H1 (cell line): ENCODE data around the gene GPR135. TPM values are rescaled to one million over a fixed set of nuclear protein-coding genes. Genes with fewer than 3 reads are reported as not detected.
"Not testable (repeated sequence)": the region's sequence is repeated elsewhere in the genome, so short reads cannot be mapped to it uniquely, and the experiment has no call there.

Experiments
- CTCF ChIA-PET: fragments of 300-600 bp; sonication (Branson Sonifier 250); formaldehyde crosslinking; loops from one replicate; lab custom pipeline; 2021; ENCODE audit not compliant: partially characterized antibody; lab: Charles Lee
- POLR2A ChIA-PET: fragments of 300-600 bp; sonication (Branson Sonifier 250); formaldehyde crosslinking; loops from one replicate; lab custom pipeline; 2021; ENCODE audit warnings: inconsistent platforms; ENCODE audit not compliant: partially characterized antibody; lab: Charles Lee
- DNase-seq, 2 experiments: peaks; one replicate each; pipeline versions ENCODE4 v3.0.0 to v3.0.0-alpha.2; 2010 to 2022; ENCODE audit warnings: low spot score in 2 of 2, low read depth in 1 of 2, mixed read lengths in 1 of 2
- FAIRE-seq: peaks from 2 replicates; lab custom pipeline; 2011; peaks lifted over from hg19 to GRCh38; lab: Jason Lieb, UNC
- H2AFZ ChIP-seq: 2 replicates; pipeline ENCODE4 v1.8.1; 2012; ENCODE audit warnings: low read length, inconsistent platforms
- H2AK5ac ChIP-seq: 2 replicates; pipeline ENCODE4 v1.6.1; 2013; ENCODE audit warnings: low read depth, low read length
- H2BK120ac ChIP-seq: replicated peaks from 2 replicates; pipeline ENCODE3; 2013; ENCODE audit warnings: low read depth, low read length, inconsistent platforms
- H2BK12ac ChIP-seq: 2 replicates; pipeline ENCODE4 v1.6.1; 2013; ENCODE audit warnings: low read depth, low read length
- H2BK15ac ChIP-seq: 2 replicates; pipeline ENCODE4 v1.6.1; 2013; ENCODE audit warnings: low read length
- H2BK20ac ChIP-seq: 2 replicates; pipeline ENCODE4 v1.6.1; 2013; ENCODE audit warnings: low read length
- H2BK5ac ChIP-seq: 2 replicates; pipeline ENCODE4 v1.6.1; 2013; ENCODE audit warnings: low read depth, low read length
- H3K14ac ChIP-seq: 2 replicates; pipeline ENCODE4 v1.6.1; 2013; ENCODE audit warnings: inconsistent platforms; ENCODE audit not compliant: insufficient read length
- H3K18ac ChIP-seq: 2 replicates; pipeline ENCODE4 v1.6.1; 2013; ENCODE audit warnings: low read length; ENCODE audit errors: extremely low read depth
- H3K23ac ChIP-seq: 2 replicates; pipeline ENCODE4 v1.6.1; 2013; ENCODE audit warnings: inconsistent platforms; ENCODE audit not compliant: insufficient read length
- H3K23me2 ChIP-seq: 2 replicates; pipeline ENCODE4 v1.6.1; 2013; ENCODE audit warnings: low read depth, low read length
- H3K27ac ChIP-seq: 2 replicates; pipeline ENCODE4 v1.6.1; 2011; ENCODE audit warnings: low read depth, low read length, inconsistent platforms
- H3K27me3 ChIP-seq, 4 experiments: replicated peaks in 1 of 4; 1 replicate in 1 of 4; 2 replicates in 3 of 4; pipeline versions ENCODE4 v1.6.1 to v1.8.1; 2011 to 2013; ENCODE audit warnings: low read length in 3 of 4, mild to moderate bottlenecking in 3 of 4, inconsistent platforms in 2 of 4, mixed read lengths in 2 of 4, moderate library complexity in 1 of 4; ENCODE audit not compliant: control insufficient read depth in 3 of 4, insufficient read depth in 3 of 4; ENCODE audit errors: extremely low read depth in 1 of 4
- H3K36me3 ChIP-seq, 4 experiments: 2 replicates each; pipeline versions ENCODE4 v1.6.1 to v1.8.1; 2011 to 2013; ENCODE audit warnings: mild to moderate bottlenecking in 4 of 4, low read length in 3 of 4, moderate library complexity in 2 of 4, control low read depth in 1 of 4, inconsistent platforms in 1 of 4; ENCODE audit not compliant: insufficient read depth in 4 of 4, control insufficient read depth in 2 of 4
- H3K4ac ChIP-seq: replicated peaks from 2 replicates; pipeline ENCODE3; 2013; ENCODE audit warnings: low read length, low read depth, mixed read lengths, inconsistent platforms; ENCODE audit not compliant: insufficient read length
- H3K4me1 ChIP-seq, 4 experiments: replicated peaks in 1 of 4; 1 replicate in 1 of 4; 2 replicates in 3 of 4; pipeline versions ENCODE4 v1.6.1 to v1.8.1; 2011 to 2013; ENCODE audit warnings: low read length in 3 of 4, inconsistent platforms in 2 of 4, mixed read lengths in 1 of 4; ENCODE audit not compliant: insufficient read depth in 4 of 4, control insufficient read depth in 3 of 4
- H3K4me2 ChIP-seq, 2 experiments: 2 replicates each; pipeline versions ENCODE4 v1.6.1 to v1.8.1; 2011 to 2013; ENCODE audit warnings: low read depth in 2 of 2, low read length in 2 of 2, control low read depth in 1 of 2, inconsistent platforms in 1 of 2, mild to moderate bottlenecking in 1 of 2; ENCODE audit not compliant: insufficient read depth in 1 of 2
- H3K4me3 ChIP-seq, 4 experiments: fragments of 200-600, 300-600 bp in 1 of 4; sonication (generic), shearing (Covaris generic), sonication (Bioruptor Twin) in 1 of 4; 2 replicates each; pipeline versions ENCODE4 v1.5.1 to v1.8.1; 2011 to 2016; ENCODE audit warnings: low read length in 4 of 4, low read depth in 3 of 4, control low read depth in 2 of 4, inconsistent platforms in 2 of 4, mild to moderate bottlenecking in 2 of 4, mixed read lengths in 1 of 4, moderate library complexity in 1 of 4; ENCODE audit not compliant: insufficient read depth in 2 of 4; ENCODE audit errors: extremely low read depth in 1 of 4
- H3K56ac ChIP-seq: replicated peaks from 2 replicates; pipeline ENCODE3; 2013; ENCODE audit warnings: low read depth, mild to moderate bottlenecking, mixed read lengths, low read length, inconsistent platforms; ENCODE audit not compliant: insufficient read length
- H3K79me1 ChIP-seq: 2 replicates; pipeline ENCODE4 v1.6.1; 2013; ENCODE audit warnings: low read depth, low read length, control low read depth
- H3K79me2 ChIP-seq, 2 experiments: 2 replicates each; pipeline versions ENCODE4 v1.6.1 to v1.8.1; 2012 to 2013; ENCODE audit warnings: low read length in 2 of 2, mild to moderate bottlenecking in 2 of 2, inconsistent platforms in 1 of 2; ENCODE audit not compliant: insufficient read depth in 2 of 2, control insufficient read depth in 1 of 2
- H3K9ac ChIP-seq, 4 experiments: replicated peaks in 1 of 4; 1 replicate in 1 of 4; 2 replicates in 3 of 4; pipeline versions ENCODE4 v1.6.1 to v1.8.1; 2011 to 2013; ENCODE audit warnings: low read depth in 3 of 4, low read length in 3 of 4, control low read depth in 2 of 4, mild to moderate bottlenecking in 2 of 4, moderate library complexity in 2 of 4, inconsistent platforms in 1 of 4; ENCODE audit errors: extremely low read depth in 1 of 4
- H3K9me3 ChIP-seq, 2 experiments: 2 replicates each; pipeline versions ENCODE4 v1.6.1 to v1.8.1; 2012 to 2013; ENCODE audit warnings: mild to moderate bottlenecking in 2 of 2, moderate library complexity in 2 of 2, control low read depth in 1 of 2, inconsistent platforms in 1 of 2, low read depth in 1 of 2, low read length in 1 of 2, mixed read lengths in 1 of 2; ENCODE audit not compliant: insufficient read depth in 2 of 2
- H4K20me1 ChIP-seq, 2 experiments: replicated peaks in 1 of 2; 2 replicates each; pipeline versions ENCODE3 to v1.8.1; 2011 to 2013; ENCODE audit warnings: inconsistent platforms in 2 of 2, low read length in 2 of 2, mild to moderate bottlenecking in 1 of 2; ENCODE audit not compliant: insufficient read depth in 2 of 2, control insufficient read depth in 1 of 2
- H4K5ac ChIP-seq: 2 replicates; pipeline ENCODE4 v1.6.1; 2013; ENCODE audit warnings: low read length, low read depth, mixed read lengths, inconsistent platforms; ENCODE audit not compliant: insufficient read length
- H4K8ac ChIP-seq: 2 replicates; pipeline ENCODE4 v1.8.0; 2013; ENCODE audit warnings: mild to moderate bottlenecking, moderate library complexity, low read length, inconsistent platforms; ENCODE audit not compliant: insufficient read depth; ENCODE audit errors: extremely low read depth
- H4K91ac ChIP-seq: replicated peaks from 2 replicates; pipeline ENCODE3; 2013; ENCODE audit warnings: low read length, mixed read lengths, inconsistent platforms; ENCODE audit not compliant: insufficient read length
- WGBS, 2 experiments: shearing (Covaris generic) in 1 of 2; methylation state at CpG; one replicate each; pipeline versions ENCODE4 v1.1.6 to v1.1.7; 2013 to 2015; ENCODE audit warnings: low lambda C conversion rate in 2 of 2, mixed read lengths in 2 of 2, inconsistent platforms in 1 of 2, low coverage in 1 of 2, missing lambda C conversion rate in 1 of 2; ENCODE audit not compliant: insufficient replicate concordance in 2 of 2, insufficient coverage in 1 of 2, insufficient read length in 1 of 2; ENCODE audit errors: extremely low coverage in 1 of 2, missing lambda C conversion rate in 1 of 2; 5-methylcytosine and 5-hydroxymethylcytosine counted together
- polyA plus RNA-seq, 7 experiments: library from polyadenylated mRNA; depleted of rRNA in 3 of 7; stranded (reverse) in 5 of 7; unstranded in 2 of 7; fragments of >200 nt in 5 of 7; fragments of 200-250 nt in 2 of 7; gene quantifications; 1 replicate in 5 of 7; 2 replicates in 1 of 7; 4 replicates in 1 of 7; pipeline versions ENCODE4 v1.2.1 to v1.2.3, GENCODE V29; 2011 to 2013; ENCODE audit warnings: missing spikeins in 2 of 7, mixed read lengths in 2 of 7
- total RNA-seq: library from RNA; stranded (reverse); fragmentation: NEBNext Ultra II Directional; extraction: Animal tissue kit (Norgen Biotek cat#: 25700); gene quantifications from 2 replicates; pipeline ENCODE4 v1.2.1, GENCODE V29; 2021

Gene GPR135
- total and polyA plus RNA-seq, 2 of the 8 experiments (the other 6 are each of a cell fraction or from before 2014, with no cell fraction given) = 0.48 to 1.1 TPM

DNA sequence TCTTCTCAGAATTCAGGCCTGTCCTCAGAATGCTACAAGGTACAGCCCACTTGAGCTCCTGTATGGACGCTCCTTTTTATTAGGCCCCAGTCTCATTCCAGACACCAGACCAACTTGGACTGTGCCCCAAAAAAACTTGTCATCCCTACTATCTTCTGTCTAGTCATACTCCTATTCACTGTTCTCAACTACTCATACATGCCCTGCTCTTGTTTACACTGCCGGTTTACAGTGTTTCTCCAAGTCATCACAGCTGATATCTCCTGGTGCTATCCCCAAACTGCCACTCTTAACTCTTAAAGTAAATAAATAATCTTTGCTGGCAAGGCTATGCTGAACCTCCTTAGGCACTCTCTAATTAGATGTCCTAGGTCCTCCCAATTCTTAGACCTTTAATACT, 16.5 kb downstream of the GPR135 start:
- H3K27ac ChIP-seq, H3K4me3 ChIP-seq, DNase-seq, H2BK120ac ChIP-seq, H4K20me1 ChIP-seq, H3K56ac ChIP-seq, H2AK5ac ChIP-seq, H3K4me2 ChIP-seq, H3K36me3 ChIP-seq, H3K79me2 ChIP-seq, H2BK15ac ChIP-seq, H3K14ac ChIP-seq, H3K27me3 ChIP-seq, H2AFZ ChIP-seq, H3K23ac ChIP-seq, H3K4me1 ChIP-seq, H2BK12ac ChIP-seq, H4K5ac ChIP-seq, H4K91ac ChIP-seq, H2BK20ac ChIP-seq, H3K23me2 ChIP-seq, H4K8ac ChIP-seq, H3K9me3 ChIP-seq, H3K9ac ChIP-seq, POLR2A ChIA-PET, H3K18ac ChIP-seq, CTCF ChIA-PET, H3K79me1 ChIP-seq, H3K4ac ChIP-seq, H2BK5ac ChIP-seq, FAIRE-seq: not testable (repeated sequence)
- WGBS, 2 experiments = 90% methylated on average over 2 of the region's 2 CpGs; no CpG with 5 or more reads in 1 of the 2 experiments
